ENCODE results near the gene NFIB. TPM values are rescaled to one million over a fixed set of nuclear protein-coding genes. Genes with fewer than 3 reads are reported as not detected.

The NFIB gene
- polyA plus RNA-seq, 1 experiment, result 0.47 TPM

GRCh38 chr9:14271093-14271673, 42.8 kb downstream of the NFIB start:
- no peaks in the 10 kb centered on the region for H3K36me3 ChIP-seq (ENCODE audit: control insufficient read depth, insufficient read depth, low read length)
- no peak overlapping the region for H3K4me3 ChIP-seq (ENCODE audit: low read depth, low read length)
- no peaks in the 10 kb centered on the region for H3K27me3 ChIP-seq (ENCODE audit: control insufficient read depth, insufficient read depth, low read length)
- ChIA-PET POLR2A (interaction anchor here (0.6 kb wide), 1 partner anchor 464 kb away, joined by 21 read pairs; no protein-coding TSS in a partner anchor), CTCF (interaction anchor here (0.6 kb wide), 1 partner anchor 1966 kb away, joined by 5 read pairs; no protein-coding TSS in a partner anchor)
- no peak for TF ChIP-seq CTCF (IDR thresholded peaks at IDR 0.05; ENCODE audit: insufficient read depth, low read depth, low read length)
- DNase-seq (ENCODE audit: low read depth), result no peak

GRCh38 chr9:14270358-14271092, 43.4 kb downstream of the NFIB start:
- ChIA-PET CTCF (no interaction called here), POLR2A (interaction anchor here (0.6 kb wide), 1 partner anchor 465 kb away, joined by 21 read pairs; no protein-coding TSS in a partner anchor)
- TF ChIP-seq CTCF (IDR thresholded peaks at IDR 0.05; ENCODE audit: insufficient read depth, low read depth, low read length), result no peak

GRCh38 chr9:14269916-14270315, 44.0 kb downstream of the NFIB start:
- ChIA-PET POLR2A (no interaction called here), CTCF (no interaction called here)
- no peak overlapping the region for H3K4me3 ChIP-seq (ENCODE audit: low read depth, low read length)
- H3K27me3 ChIP-seq (ENCODE audit: control insufficient read depth, insufficient read depth, low read length), result no peaks in the 10 kb centered on the region
- TF ChIP-seq CTCF (IDR thresholded peaks at IDR 0.05; ENCODE audit: insufficient read depth, low read depth, low read length), result no peak
- H3K36me3 ChIP-seq (ENCODE audit: control insufficient read depth, insufficient read depth, low read length), result no peaks in the 10 kb centered on the region
- no peak for DNase-seq (ENCODE audit: low read depth)

More at GRCh38 chr9:14270358-14271092, 43.4 kb downstream of the NFIB start:
- no peaks in the 10 kb centered on the region for H3K27me3 ChIP-seq (ENCODE audit: control insufficient read depth, insufficient read depth, low read length)
- DNase-seq (ENCODE audit: low read depth), result no peak
- H3K36me3 ChIP-seq (ENCODE audit: control insufficient read depth, insufficient read depth, low read length), result no peaks in the 10 kb centered on the region
- no peak overlapping the region for H3K4me3 ChIP-seq (ENCODE audit: low read depth, low read length)

- no peak for TF ChIP-seq CTCF (IDR thresholded peaks at IDR 0.05; ENCODE audit: insufficient read depth, low read depth, low read length)
- H3K27me3 ChIP-seq (ENCODE audit: control insufficient read depth, insufficient read depth, low read length), result no peaks in the 10 kb centered on the region
- no peak for DNase-seq (ENCODE audit: low read depth)
- H3K4me3 ChIP-seq (ENCODE audit: low read depth, low read length), result no peak overlapping the region
- H3K36me3 ChIP-seq (ENCODE audit: control insufficient read depth, insufficient read depth, low read length), result no peaks in the 10 kb centered on the region
- POLR2A ChIA-PET, result no interaction called here
- CTCF ChIA-PET, result no interaction called here
Observed at GRCh38 chr9:14263707-14264483, 50.0 kb downstream of the NFIB start.

DNA sequence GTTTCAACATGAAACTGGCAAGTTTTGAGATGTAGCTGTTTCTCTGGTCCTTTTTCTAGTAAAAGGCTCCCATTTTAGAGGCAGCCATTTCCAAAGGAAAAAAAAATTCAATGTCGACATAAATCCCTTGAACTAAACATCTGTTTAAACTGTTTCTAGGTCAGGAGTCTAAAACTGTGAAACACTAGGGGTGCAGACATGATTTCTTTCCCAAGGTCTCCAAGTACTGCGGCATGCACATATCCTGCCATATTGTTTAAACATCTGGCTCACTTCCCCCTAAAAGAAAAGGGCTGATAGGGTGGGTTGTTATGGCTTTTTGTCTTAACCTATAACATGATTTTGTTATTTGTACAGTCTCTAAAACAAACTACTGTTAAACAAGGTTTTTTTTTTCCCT, 51.1 kb downstream of the NFIB start:
- no peaks in the 10 kb centered on the region for H3K27me3 ChIP-seq (ENCODE audit: control insufficient read depth, insufficient read depth, low read length)
- TF ChIP-seq CTCF (IDR thresholded peaks at IDR 0.05; ENCODE audit: insufficient read depth, low read depth, low read length), result no peak
- H3K4me3 ChIP-seq (ENCODE audit: low read depth, low read length), result no peak overlapping the region
- POLR2A ChIA-PET, result no interaction called here
- no peak for DNase-seq (ENCODE audit: low read depth)
- H3K36me3 ChIP-seq (ENCODE audit: control insufficient read depth, insufficient read depth, low read length), result no peaks in the 10 kb centered on the region
- CTCF ChIA-PET, result no interaction called here

Measured in BJ (cell line).